ENCODE measurements around the gene VASH2. TPM values are rescaled to one million over a fixed set of nuclear protein-coding genes. Genes with fewer than 3 reads are reported as not detected.
"Not testable (repeated sequence)": the region's sequence is repeated elsewhere in the genome, so short reads cannot be mapped to it uniquely, and the experiment has no call there.

The VASH2 gene
- 0.55 and 2.9 TPM in 2 replicates for total RNA-seq (2014; rRNA removed; shearing (Covaris generic))

- peak; percentile 81 for DNase-seq (ENCODE audit: low spot score)
These were observed at the start of gene VASH2 for GRCh38 chr1:212950243-212951125. TSS of gene VASH2 (plus strand) at chr1:212950541. CDS start at chr1:212951543, 1,002 bp downstream.

GRCh38 chr1:212901290-212901689 is 49.1 kb upstream of the VASH2 start:
- no peak for DNase-seq (ENCODE audit: low spot score)

- DNase-seq (ENCODE audit: low spot score) = no peak
These were observed 48.3 kb upstream of the VASH2 start for GRCh38 chr1:212902054-212902453.

DNA sequence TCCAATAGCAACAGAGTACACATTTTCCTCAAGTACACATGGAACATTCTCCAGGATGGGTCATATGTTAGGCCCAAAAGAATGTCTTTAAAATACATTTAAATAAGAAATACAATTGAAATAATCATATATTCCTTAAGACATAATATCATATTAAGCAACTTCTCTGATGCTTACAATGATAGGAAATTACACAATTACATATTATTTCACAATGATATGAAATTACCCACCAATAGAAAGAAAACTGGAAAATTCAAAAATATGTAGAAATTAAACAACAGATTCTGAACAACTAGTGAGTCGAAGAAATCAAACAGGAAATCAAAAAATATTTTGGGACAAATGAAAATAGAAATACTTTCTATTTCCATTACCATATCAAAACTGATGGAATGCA is 46.7 kb upstream of the VASH2 start:
- DNase-seq (ENCODE audit: low spot score) = no peak

DNA sequence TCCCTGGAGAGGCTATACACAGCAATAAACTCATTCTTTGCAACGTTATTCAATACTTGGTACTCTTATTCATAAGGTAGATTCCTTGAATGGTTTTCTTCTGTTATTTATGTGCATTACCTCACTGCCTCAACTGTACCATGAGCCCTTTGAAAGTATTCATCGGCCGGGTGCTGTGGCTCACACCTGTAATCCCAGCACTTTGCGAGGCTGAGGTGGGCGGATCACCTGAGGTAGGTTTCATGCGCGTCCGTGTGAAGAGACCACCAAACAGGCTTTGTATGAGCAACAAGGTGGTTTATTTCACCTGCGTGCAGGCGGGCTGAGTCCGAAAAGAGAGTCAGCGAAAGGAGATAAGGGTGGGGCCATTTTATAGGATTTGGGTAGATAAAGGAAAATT is 42.3 kb upstream of the VASH2 start:
- DNase-seq (ENCODE audit: low spot score) = not testable (repeated sequence)

DNA sequence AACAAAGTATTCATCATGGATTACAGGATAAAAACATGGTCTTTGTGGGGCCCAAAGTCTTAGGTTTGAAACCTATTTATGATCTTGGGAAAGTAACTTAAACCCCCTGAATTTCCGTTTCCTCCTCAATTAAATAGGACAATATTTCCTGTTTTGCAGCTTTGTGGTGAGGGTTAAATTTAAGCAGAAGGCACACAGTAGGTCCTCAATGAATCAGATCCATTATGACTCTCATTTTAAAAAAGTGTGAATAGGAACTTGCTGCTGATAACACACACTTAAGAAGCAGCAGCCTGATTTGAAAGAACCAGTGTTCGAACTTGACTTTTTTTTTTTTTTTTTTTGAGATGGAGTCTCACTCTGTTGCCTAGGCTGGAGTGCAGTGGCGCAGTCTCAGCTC is 41.4 kb upstream of the VASH2 start:
- no peak for DNase-seq (ENCODE audit: low spot score)

DNA sequence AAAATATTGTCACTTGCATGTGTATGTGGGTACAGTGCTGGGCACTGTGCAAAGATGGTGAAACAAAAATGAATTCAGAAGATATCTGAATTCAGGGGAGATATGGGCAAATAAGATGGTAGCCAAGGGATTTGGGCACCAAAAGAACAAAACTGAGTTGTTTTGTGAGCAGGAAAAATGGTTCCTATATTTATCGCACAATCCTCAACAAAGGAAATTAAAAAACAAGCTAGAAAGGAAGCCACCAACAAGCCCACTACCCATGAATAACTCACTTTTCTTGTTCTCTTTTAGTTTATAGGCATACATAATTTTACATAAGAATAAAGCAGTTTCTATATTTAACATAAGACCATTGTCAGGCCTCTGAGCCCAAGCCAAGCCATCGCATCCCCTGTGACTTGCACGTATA is 40.7 kb upstream of the VASH2 start:
- no peak for DNase-seq (ENCODE audit: low spot score)

DNA sequence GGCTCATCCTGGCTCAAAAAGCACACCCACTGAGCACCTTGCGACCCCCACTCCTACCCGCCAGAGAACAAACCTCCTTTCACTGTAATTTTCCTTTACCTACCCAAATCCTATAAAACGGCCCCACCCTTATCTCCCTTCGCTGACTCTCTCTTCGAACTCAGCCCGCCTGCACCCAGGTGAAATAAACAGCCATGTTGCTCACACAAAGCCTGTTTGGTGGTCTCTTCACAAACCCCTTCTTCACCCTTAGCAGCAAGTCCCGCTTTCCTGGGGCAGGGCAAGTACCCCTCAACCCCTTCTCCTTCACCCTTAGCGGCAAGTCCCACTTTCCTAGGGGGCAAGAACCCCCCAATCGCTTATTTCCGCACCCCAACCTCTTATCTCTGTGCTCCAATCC is 40.1 kb upstream of the VASH2 start:
- not testable (repeated sequence) for DNase-seq (ENCODE audit: low spot score)

- DNase-seq (ENCODE audit: low spot score) = not testable (repeated sequence)
These were observed 36.7 kb upstream of the VASH2 start for GRCh38 chr1:212913638-212914037.

DNA sequence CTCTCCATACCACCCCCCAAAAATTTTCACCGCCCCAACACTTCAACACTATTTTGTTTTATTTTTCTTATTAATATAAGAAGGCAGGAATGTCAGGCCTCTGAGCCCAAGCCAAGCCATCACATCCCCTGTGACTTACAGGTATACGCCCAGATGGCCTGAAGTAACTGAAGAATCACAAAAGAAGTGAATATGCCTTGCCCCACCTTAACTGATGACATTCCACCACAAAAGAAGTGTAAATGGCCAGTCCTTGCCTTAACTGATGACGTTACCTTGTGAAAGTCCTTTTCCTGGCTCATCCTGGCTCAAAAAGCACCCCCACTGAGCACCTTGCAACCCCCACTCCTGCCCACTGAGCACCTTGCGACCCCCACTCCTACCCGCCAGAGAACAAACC is 36.2 kb upstream of the VASH2 start:
- DNase-seq (ENCODE audit: low spot score) = not testable (repeated sequence)

DNA sequence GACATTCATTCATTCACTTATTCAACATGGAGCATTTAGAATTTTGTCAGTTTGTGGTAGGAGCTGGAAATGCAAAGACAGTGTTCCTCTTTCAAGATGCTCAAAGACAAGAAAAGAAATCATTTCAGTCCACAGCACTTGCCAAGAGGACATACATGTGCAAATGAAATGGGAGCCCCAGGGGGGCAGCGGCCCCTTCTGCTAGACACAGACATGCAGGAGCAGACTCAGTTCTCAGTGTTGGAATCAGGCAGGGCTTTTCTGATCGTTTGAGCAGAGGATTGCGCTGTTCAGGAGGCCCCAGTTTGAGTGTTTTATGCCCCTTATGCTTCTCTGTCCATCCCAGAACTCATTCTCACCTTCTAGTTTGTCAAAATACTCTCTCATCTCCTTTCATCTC is 35.6 kb upstream of the VASH2 start:
- DNase-seq (ENCODE audit: low spot score) = no peak

DNA sequence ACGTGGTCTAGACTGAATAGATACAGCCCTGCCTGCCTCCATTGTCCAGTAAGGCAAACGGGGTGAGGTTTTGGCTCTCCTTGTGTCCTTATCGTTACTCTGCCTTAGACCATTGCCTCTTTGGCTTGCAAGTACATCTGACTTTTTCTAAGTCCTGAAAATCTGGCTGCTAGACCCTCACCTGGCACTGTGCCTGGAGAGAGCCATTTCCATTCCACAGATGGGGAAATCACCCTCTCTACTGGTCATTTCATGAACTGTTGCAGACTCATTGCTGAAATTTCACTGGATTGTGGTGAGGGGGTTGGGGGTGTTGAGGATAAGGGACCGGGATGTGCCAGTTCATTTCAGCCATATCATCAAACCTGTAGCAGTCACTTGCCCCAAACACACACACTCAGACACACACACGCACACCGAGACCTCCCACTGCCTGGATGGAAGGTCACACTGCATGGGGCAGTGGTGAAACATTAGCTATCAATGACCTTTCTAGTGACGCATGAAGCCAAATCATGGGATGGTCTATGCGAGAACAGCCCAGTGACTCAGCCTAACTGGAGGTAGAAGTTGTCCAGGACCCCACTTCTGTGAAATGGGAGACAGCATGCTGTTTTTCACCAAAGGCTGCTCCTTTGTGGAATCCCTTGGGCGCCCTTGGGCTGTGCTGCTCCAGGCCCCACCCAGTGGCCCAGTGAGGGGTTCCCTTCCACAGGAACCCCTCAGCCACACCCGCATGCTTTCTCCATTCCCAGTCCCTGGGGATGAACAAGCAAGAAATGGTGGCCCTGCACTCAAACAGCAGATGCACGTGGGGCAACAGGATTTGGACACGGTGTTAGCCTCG is 34.9 kb upstream of the VASH2 start:
- peak; percentile 32 for DNase-seq (ENCODE audit: low spot score)

DNA sequence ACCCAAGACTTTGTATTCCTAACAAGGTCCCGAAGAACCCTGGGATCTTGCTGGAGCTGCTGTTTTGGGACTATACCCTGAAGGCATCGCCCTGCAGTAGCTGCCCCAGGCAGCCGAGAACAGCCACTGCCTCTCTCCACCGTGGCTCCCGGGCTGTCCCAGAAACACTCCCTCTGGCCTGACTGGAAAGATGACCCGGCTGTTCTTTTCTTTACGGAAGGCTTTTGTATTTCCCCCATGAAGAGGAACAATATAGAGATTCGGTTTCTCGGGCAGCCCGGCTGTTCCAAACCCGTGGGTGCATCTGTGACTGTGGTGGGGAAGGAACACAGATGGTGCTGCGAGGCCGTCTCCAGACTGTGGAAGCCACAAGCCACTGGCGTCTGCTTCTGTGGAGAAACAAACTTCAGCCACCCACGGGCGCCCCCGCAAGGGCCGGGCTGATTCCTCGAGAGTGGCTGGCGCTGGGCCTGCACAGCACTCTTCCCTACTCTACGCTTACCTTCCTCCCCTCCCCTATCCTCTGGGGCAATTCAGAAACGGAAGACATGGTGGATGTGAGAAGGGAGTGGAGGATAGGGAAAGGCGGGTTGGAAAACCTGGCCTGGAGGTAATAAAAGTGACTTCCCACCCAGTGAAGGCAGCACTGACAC is 33.7 kb upstream of the VASH2 start:
- peak; percentile 15 for DNase-seq (ENCODE audit: low spot score)

DNA sequence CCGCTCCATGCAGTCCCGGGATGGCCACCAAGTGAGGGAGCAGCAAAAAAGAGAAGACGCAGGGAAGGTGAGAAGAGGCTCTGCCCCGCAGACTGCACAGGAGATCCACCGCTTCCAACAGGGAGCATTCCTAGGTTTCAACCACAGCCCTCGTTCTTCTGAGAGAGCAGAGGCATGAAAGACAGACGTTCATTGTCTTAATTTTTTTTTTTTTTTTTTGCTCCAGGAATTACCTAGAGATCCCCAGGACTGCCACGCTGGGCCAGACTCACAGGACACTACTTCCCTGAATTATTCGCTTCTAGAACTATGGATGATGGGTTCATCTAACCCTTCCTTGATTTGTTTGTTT is 33.2 kb upstream of the VASH2 start:
- DNase-seq (ENCODE audit: low spot score) = no peak

DNA sequence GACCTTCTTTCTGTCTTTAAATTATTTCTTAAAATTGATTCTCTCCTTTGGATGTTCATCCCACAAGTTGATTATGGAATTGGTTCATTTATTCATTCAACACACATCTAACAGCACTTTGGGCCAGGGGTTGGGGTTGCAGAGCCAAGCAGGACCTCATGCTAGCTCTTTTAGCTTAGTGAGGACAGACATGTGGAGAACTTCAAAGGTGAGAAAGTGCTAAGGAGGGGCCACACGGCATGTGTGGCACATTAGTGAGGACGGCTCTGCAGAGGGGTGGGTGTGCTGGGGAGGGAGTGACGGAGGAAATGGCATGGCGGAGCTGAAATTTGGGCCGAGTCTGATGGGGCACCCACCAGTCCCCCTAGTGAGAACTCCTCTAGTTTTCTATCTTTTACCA is 32.5 kb upstream of the VASH2 start:
- no peak for DNase-seq (ENCODE audit: low spot score)

- DNase-seq (ENCODE audit: low spot score) = no peak
These were observed 31.5 kb upstream of the VASH2 start for GRCh38 chr1:212918824-212919223.

DNA sequence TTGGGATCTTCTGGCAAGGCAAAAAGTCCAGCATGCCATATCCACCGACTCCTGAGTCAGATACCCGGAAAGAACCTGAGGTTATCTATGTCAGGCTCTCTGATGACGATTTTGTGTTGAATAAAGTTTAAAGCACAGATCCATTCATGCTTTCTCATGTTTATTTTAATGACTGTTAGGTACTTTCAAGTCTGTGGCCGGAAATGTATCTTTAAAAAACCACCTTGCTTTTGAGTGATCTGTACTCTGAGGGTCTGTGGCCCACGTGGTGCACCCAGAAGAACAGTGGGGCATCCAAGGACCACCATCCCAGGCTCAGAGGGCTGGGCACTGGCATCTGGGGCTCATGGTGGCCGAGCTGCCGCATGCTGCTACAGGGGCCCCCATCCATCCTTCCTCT is 30.1 kb upstream of the VASH2 start:
- DNase-seq (ENCODE audit: low spot score) = no peak

DNA sequence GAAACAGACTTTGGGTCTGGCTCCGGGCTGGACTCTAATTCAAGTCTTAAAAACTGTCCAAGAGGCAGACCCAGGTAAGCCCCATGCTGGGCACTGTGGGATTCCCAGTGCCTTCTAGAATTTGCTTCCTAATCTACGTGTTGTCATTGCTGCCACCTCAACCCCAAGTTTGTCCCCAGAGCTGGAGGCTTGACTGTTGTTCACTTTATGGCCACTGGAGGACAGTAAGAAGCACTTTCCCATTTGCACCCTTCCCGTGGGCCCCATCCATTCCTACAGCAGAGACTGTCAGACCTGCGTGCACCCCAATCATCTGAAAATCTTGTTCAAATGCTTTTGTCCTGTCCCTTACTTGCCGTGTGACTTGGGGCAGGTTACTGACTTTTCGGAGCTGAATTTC is 29.4 kb upstream of the VASH2 start:
- no peak for DNase-seq (ENCODE audit: low spot score)

- DNase-seq (ENCODE audit: low spot score) = no peak
These were observed 28.3 kb upstream of the VASH2 start for GRCh38 chr1:212922016-212922415.

DNA sequence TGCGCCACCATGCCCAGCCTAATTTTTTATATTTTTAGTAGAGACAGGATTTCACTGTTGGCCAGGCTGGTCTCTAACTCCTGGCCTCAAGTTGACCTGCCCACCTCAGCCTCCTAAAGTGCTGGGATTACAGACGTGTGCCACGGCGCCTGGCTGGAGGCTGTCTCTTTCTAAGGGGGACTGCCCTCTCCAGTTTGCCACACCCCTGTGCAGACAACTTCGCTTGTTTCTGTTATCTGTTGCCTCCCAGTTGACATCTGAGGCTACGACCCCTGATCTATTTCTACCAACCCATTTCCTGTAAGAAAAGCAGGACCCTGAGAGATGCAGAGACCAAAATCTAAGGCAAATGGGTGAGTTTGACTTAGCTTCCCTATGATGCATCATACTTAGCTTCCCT is 24.0 kb upstream of the VASH2 start:
- no peak for DNase-seq (ENCODE audit: low spot score)

- DNase-seq (ENCODE audit: low spot score) = no peak
These were observed 21.7 kb upstream of the VASH2 start for GRCh38 chr1:212928323-212929291.

Measured in HT-29 (cell line).